Activated CD4-positive, alpha-beta T cell treated with anti-CD3 and anti-CD28 coated beads, Interleukin-2, amount 50 U/mL, for 1 hour (primary cell): ENCODE data around the gene RAPGEF4.

Source experiments
- DNase-seq: peaks from one replicate; pipeline ENCODE4 v3.0.0-alpha.2; 2020

RAPGEF4 gene

GRCh38 chr2:172830482-172830881 is 94.8 kb downstream of the RAPGEF4 start:
- no peak for DNase-seq

DNA sequence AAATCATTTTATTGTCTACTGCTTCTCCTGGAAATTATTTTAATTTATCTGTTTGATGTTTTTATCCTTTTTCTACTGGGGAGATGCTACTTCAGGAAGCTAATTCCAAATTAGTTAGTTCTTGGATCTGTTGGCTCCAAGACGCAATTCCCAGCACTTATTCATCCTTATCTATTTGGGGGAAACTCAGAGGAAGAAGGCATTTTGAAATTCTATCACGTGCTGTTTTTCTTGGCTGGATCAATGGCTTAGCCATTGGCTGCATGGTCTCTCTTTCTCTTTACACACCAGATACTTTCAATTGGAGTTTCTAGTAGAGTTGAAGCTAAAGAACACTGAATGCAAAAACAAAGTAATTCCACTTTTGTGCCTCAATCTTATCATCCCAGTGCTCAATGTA is 98.3 kb downstream of the RAPGEF4 start:
- DNase-seq: no peak

DNA sequence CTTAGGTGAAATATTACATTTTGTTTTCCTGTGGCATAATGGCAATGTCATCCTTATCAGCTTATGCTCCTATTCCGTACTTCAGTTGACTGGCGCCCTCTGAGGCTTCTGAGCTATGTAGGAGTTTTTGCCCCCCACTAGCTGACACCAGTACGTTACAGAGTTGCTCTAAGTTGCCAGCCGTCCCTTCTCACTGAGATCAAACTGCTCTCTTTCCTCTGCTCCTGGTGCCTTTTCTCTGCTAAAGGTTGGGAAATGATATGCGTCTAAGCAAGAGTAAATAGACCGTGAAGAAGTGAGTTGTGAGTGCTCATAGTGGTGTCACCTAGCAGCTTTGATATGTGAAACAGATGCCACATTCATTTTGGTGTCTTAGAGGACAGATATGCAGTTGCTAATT is 99.2 kb downstream of the RAPGEF4 start:
- DNase-seq: no peak

GRCh38 chr2:172836347-172836821 is 100.7 kb downstream of the RAPGEF4 start:
- no peak for DNase-seq

GRCh38 chr2:172836827-172837226 is 101.2 kb downstream of the RAPGEF4 start:
- no peak for DNase-seq

DNA sequence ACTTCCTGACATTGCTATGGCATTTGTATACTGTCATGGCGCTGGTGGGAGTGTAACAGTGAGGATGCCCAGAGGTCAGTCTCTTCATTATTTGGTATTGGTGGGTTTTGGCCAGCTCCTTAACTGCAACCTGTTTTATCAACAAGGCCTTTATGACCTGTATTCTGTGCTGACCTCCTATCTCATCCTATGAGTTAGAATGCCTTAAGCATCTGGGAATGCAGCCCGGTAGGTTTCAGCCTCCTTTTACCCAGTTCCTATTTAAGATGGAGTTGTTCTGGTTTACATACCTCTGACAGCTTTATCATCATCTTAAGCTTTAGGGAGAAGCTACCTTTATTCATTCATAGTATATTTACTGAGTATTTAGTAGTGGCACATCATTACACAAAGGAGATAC is 103.8 kb downstream of the RAPGEF4 start:
- DNase-seq: no peak

GRCh38 chr2:172842511-172843265 is 107.0 kb downstream of the RAPGEF4 start:
- DNase-seq: no peak

DNA sequence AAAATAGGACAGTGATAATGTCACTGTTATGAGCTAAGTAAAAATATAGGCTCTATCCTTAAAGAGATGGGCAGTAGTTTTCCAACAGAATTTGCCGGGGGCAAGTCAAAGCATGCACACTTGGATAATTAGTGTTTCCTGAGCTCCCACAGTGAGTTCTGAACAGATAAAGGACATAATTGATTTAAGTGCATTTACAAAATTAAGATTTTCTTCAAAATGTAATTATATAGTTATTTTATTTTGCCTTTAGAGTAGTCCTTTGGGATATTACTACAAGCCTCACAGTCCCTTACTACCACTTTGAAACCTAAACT is 107.6 kb downstream of the RAPGEF4 start:
- DNase-seq: no peak

DNA sequence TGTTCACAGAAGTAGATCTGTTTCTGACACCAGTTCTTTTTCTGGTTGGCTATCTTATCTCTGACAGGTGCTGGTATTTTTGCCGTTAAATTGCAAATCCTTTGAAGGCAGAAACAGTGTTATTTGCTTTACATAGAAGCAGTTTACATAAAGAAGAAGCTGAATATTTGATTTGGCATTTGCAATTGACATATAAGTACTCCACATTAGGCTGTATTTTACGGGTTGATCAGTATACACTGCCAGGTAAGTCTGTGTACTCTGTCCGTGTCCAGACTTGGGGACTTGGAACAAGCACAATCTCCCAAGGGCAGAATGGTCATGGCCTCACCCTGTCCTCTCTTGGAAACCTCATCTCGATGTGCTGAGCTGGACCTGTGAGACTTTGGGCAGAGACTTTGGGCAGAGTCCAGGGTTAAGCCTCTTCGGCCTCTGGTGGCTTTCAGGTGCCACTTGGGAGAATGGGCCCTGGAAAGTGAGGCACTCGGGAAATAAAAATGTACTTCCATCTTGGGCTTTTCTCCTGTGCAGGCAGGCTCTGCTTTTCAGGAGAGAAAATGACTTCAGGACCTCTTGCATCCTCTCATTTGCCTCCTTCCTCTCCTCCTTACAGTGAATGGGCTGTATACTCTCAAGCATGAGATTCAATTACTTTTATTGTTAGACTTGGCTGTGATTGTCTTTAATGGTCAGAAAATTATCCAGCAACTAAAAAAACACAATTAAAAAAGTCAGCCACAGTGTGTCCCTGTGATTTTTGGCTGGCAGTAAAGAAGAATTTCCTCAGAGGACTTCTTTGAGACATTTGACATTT is 108.5 kb downstream of the RAPGEF4 start:
- no peak for DNase-seq

DNA sequence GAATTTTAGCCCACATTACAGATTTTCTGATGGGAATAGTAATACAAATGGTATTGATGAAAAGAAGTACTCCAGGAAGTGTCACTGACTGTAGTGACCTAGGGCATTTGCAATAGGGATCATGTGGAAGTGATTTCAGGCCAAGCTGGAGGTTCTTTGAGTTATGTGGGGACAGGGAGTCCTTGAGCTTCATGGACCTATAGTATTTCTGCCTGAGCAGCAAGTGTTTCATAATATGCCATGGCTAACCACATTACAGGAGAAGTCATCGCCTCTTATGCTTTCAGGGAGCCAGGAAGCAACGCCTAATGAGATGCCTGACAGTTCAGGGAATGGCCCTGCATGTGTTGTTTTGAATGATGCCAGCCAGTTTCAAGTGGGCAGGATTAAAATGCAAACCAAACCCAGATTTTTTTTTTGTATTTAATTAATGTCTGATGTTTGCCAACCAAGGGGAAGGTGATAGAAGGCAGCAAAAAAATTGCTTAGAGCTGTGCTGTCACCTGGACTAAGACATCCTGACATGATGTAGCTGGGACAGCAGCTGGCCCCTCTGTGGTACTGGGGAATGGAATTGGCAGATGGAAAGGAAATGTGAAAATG is 109.5 kb downstream of the RAPGEF4 start:
- no peak for DNase-seq

DNA sequence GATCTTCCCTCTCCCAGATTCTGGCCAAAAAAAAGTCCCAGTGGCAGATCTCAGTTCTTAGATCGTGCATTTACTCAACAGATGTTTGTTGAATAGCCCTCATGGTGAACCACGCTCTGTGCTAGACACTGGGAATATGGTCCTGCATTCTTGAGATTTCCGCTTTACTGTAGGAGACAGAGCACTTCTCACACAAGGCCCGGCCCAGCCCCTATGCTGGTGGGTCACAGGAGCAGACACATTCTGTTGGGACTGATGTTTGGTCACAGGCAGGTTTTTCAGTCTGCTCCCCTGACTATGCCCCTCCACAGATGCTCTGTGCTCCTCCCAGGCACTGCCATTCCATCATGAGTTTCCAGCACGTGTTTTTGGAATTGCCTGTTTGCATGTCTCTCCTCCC is 110.9 kb downstream of the RAPGEF4 start:
- DNase-seq: no peak

GRCh38 chr2:172847188-172847587 is 111.5 kb downstream of the RAPGEF4 start:
- no peak for DNase-seq

- no peak for DNase-seq
Observed at GRCh38 chr2:172848519-172848918, 112.9 kb downstream of the RAPGEF4 start.

DNA sequence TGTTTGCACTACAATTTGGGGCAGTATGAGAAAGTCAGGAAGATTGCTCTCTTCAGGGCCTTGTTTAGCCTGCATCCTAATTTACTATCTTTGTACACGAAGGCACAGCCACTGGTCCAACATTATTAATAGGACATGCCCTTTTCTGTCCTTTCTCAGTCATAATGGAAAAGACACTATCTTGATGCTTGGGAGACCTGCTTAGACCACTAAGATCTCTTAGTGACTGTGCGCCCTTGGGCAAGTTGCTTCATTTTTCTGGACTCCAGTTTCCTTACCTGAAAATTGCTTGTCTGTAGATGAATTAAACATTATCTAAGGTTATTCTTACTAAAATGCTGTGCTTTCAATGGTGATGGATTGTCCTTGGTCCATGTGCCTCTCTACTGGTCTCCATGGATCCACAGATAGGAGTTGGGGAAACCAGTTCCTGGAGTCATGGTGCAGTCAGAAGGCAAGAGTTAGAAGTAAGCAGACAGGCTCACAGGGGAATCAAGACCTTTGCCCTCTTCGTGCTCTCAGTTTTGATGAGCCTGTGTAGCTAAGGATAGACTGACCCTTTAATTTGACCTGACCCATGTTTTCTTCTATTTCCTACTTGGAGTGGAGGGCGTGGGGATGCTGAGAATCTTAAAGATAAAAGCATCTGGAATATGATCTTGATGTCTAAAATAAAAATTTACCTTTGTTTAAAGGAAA is 114.0 kb downstream of the RAPGEF4 start:
- no peak for DNase-seq

GRCh38 chr2:172855588-172855987 is 119.9 kb downstream of the RAPGEF4 start:
- no peak for DNase-seq

- no peak for DNase-seq
Observed at GRCh38 chr2:172856606-172857005, 121.0 kb downstream of the RAPGEF4 start.

GRCh38 chr2:172858473-172858745 is 122.8 kb downstream of the RAPGEF4 start:
- no peak for DNase-seq

GRCh38 chr2:172859581-172860335 is 124.1 kb downstream of the RAPGEF4 start:
- no peak for DNase-seq

GRCh38 chr2:172860336-172860707 is 124.7 kb downstream of the RAPGEF4 start:
- no peak for DNase-seq

- no peak for DNase-seq
Observed at GRCh38 chr2:172861098-172861497, 125.5 kb downstream of the RAPGEF4 start.

GRCh38 chr2:172861656-172862476 is 126.2 kb downstream of the RAPGEF4 start:
- no peak for DNase-seq

- no peak for DNase-seq
Observed at GRCh38 chr2:172863341-172863740, 127.7 kb downstream of the RAPGEF4 start.
